Measurements from ENCODE around the gene GAST.

GRCh38 chr17:41663451-41664171, 48.5 kb upstream of the GAST start:
- TF ChIP-seq CTCF (IDR thresholded peaks at IDR 0.05) (no peak), POLR2A (IDR thresholded peaks at IDR 0.05) (no peak)
